ENCODE measurements around the gene TMEM35A.
"Not testable (repeated sequence)": the region's sequence is repeated elsewhere in the genome, so short reads cannot be mapped to it uniquely, and the experiment has no call there.

Gene TMEM35A, protein sequence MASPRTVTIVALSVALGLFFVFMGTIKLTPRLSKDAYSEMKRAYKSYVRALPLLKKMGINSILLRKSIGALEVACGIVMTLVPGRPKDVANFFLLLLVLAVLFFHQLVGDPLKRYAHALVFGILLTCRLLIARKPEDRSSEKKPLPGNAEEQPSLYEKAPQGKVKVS

DNA sequence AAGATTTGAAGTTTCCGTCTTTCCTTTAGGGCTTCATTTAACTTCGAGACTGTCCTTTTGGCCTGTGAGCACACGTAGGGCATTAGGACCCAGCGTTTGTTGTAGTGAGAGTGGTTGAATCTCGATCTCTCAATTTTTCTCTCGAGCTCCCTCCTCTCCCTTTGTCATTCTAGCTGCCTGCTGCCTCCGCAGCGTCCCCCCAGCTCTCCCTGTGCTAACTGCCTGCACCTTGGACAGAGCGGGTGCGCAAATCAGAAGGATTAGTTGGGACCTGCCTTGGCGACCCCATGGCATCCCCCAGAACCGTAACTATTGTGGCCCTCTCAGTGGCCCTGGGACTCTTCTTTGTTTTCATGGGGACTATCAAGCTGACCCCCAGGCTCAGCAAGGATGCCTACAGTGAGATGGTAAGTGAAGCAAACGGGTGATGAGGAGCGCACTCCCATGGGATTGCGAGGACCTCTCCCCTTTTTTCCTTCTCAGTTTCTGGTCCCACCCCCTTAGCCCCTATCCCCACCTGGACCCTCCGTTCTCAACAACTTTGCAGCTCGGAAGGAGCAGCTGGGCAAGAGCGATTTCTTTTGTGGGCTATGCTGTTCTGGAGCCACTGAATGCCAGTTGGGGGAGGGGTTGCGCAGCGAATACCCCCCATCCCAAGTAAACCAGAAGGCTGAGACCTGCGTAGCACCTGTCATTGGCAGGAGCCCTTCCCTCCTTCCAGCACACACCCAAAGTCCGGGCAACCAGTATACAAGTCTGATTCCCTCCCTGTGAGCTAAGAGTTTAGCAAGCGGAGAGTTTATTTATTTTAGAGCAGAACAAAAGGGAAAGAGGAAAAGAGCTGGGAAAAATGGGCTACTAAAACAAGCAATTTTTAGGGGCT, at the start of gene TMEM35A:
TMEM35A (plus strand) TSS at position 164 of the 883 bp plus-strand sequence; CDS start at position 288, 124 bp downstream.
- H3K36me3 Mint-ChIP-seq, result no peaks in the 10 kb centered on the region
- CTCF ChIA-PET, result no interaction called here
- peaks cover 31% of the 10 kb centered on the region for H3K27me3 Mint-ChIP-seq
- no peak within 1 kb of the TSS for H3K27ac Mint-ChIP-seq
- no peaks in the 10 kb centered on the region for H3K4me1 Mint-ChIP-seq
- no peak within 1 kb of the TSS for H3K4me3 Mint-ChIP-seq
- DNase-seq, result no peak
- H3K9me3 Mint-ChIP-seq, result no peaks in the 10 kb centered on the region

DNA sequence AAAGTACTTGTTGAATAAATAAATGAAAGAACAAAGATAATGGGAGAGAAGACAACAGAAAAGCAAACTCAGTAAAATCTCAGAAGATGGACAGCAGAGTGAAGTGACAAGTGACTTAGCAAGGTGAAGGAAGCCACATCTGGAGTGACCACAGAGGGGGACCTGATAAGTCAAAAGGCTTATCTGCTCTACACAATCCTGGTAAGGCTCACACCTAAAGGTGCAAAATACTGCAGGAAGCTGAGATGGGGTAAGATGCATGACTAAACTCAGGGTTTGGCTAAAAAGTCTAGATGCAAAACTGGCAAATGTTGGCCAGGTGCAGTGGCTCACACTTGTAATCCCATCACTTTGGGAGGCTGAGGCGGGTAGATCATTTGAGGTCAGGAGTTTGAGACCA, 49.0 kb upstream of the TMEM35A start:
- CTCF ChIA-PET, result no interaction called here
- Mint-ChIP-seq H3K9me3 (no peaks in the 10 kb centered on the region), H3K27ac (no peak overlapping the region), H3K4me1 (peaks cover 6% of the 10 kb centered on the region), H3K36me3 (peaks cover 29% of the 10 kb centered on the region), H3K27me3 (no peaks in the 10 kb centered on the region), H3K4me3 (no peak overlapping the region)
- DNase-seq, result no peak

DNA sequence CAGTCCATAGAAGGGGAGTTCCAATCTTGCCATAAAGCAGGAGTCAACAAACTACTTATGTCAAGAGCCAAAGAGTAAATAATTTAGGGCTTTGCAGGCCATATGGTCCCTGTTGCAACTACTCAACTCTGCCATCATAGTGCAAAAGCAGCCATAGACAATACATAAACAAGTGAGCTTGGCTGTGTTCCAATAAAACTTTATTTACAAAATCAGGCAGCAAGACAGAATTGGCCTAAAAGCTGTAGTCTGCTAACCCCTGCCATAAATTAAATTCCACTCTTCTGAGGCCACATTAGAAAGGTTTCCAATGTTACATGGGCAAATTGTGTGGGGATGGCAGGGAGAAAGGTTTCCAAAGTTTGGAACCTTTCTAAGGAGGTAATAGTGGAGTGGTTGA, 41.4 kb upstream of the TMEM35A start:
- Mint-ChIP-seq H3K27me3 (no peaks in the 10 kb centered on the region), H3K27ac (no peak overlapping the region), H3K4me1 (no peaks in the 10 kb centered on the region), H3K36me3 (peaks cover 22% of the 10 kb centered on the region), H3K4me3 (no peak overlapping the region), H3K9me3 (no peaks in the 10 kb centered on the region)
- CTCF ChIA-PET, result interaction anchor here (0.5 kb wide), 1 partner anchor 246 kb away, joined by 3 read pairs; no protein-coding TSS in a partner anchor
- no peak for DNase-seq

DNA sequence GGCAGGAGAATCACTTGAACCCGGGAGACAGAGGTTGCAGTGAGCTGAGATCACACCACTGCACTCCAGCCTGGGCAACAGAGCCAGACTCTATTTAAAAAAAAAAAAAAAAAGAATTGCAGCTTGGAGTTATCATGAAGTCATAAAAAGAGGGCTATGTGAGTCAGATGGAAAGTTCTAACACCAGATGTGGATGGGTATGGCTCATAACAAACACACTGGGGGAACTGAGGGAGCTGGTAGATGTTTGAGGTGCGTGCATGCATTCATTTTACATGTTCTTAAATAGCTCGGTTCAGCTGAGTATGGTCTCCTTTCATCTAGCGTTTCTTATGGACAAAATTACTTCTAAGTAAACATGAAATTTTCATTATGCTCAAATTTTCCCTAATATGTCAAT, 38.5 kb upstream of the TMEM35A start:
- CTCF ChIA-PET, result no interaction called here
- no peak overlapping the region for H3K27ac Mint-ChIP-seq

DNA sequence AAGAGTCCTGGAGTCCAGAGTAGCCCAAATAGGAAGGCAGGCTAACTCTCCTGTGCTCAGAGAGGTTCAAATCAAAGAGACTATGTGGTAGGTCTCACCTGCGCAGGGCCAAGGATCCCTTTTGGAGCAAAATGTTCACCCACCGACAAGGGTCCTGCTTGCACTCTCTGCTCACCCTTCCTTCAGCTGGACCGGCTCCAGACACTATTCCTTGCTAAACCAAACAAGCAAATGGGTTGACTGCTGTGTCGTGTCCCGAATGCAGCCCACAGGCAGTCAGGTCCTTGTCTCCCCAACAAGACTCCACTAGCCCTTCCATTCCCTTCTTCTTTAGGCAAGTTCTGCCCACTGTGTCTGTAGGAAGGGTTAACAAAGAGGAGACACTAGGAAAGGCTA, 27.5 kb upstream of the TMEM35A start:
- CTCF ChIA-PET, result interaction anchor here (0.6 kb wide), 2 partner anchors 52 to 227 kb away, joined by 3 to 4 read pairs; no protein-coding TSS in a partner anchor
- no peaks in the 10 kb centered on the region for H3K27me3 Mint-ChIP-seq

More for the DNA sequence above, 38.5 kb upstream of the TMEM35A start:
- Mint-ChIP-seq H3K9me3 (no peaks in the 10 kb centered on the region), H3K4me1 (no peaks in the 10 kb centered on the region), H3K36me3 (peaks cover 29% of the 10 kb centered on the region), H3K4me3 (no peak overlapping the region), H3K27me3 (no peaks in the 10 kb centered on the region)
- DNase-seq, result no peak

DNA sequence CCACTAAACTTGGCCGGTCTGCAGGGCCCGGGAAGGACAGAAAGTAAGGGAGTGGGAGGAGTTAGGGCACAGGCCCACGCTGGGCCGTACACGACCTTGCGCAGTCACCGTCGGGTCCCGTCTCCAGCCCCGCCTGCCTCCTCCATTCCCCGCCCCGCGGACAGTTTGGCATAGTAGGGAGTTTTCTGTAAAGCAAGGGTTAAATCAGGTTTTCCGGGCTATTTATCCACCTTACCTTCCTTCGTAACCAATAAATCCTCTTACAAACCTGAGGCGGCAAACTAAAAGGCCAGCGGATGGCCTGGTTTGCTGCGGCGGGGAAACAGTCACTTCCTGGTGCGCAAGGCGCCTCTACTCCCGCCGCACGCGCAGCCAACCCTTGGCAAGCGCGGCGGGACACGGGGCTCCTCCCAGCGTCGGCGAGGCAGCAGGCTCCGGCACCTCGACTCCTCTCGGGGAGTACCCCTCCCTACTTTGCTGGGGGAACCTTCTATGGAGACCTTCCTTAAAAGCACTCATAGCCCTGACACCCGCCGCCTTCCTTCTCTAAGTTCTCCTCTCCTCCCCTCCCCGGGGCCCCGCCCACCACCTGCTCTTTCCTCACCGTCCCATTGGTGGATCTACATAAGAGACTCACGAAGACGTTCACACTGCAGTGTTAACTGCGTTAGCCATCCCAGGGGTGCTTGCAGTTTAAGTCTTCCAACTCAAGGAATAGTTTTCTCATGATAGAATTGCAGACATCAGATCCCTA, 27.0 kb upstream of the TMEM35A start, which contains the start of gene TRMT2B:
TRMT2B (minus strand) TSS at position 563 of the 754 bp plus-strand sequence. CDS start 9,822 bp downstream, outside the sequence.
- H3K27ac Mint-ChIP-seq, result peak within 1 kb of the TSS; percentile 98
- peaks cover 11% of the 10 kb centered on the region for H3K36me3 Mint-ChIP-seq
- peak within 1 kb of the TSS; percentile 87 for H3K4me3 Mint-ChIP-seq
- no peaks in the 10 kb centered on the region for H3K9me3 Mint-ChIP-seq
- CTCF ChIA-PET, result no interaction called here
- H3K27me3 Mint-ChIP-seq, result no peaks in the 10 kb centered on the region
- peak; percentile 89 for DNase-seq
- peaks cover 29% of the 10 kb centered on the region for H3K4me1 Mint-ChIP-seq

More for the DNA sequence above, 27.5 kb upstream of the TMEM35A start:
- Mint-ChIP-seq H3K4me1 (peaks cover 27% of the 10 kb centered on the region), H3K36me3 (peaks cover 11% of the 10 kb centered on the region), H3K27ac (peak overlapping the region; percentile 98), H3K9me3 (no peaks in the 10 kb centered on the region), H3K4me3 (peak overlapping the region; percentile 87)
- DNase-seq, result peak; percentile 19

DNA sequence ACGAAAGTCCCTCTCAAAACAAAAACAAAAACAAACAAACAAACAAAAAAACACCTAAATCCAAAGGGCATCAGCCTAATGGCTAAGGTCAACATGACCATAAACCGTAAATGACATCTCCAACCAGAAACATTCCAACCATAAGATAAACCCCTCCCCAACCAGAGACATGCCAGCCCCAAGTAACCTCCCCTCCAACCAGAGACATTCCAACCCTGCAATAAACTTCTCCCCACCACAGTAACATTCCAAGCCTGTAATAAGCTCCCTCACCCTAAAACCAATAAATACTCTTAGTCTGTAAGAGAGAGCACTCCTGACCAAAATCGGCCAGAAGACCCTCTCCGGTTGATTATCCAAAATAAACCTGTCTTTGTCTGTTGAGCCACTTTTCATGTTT, 22.1 kb upstream of the TMEM35A start:
- H3K36me3 Mint-ChIP-seq, H3K4me3 Mint-ChIP-seq, CTCF ChIA-PET, DNase-seq, H3K27ac Mint-ChIP-seq, H3K9me3 Mint-ChIP-seq, H3K27me3 Mint-ChIP-seq: not testable (repeated sequence)
- H3K4me1 Mint-ChIP-seq, result peaks cover 15% of the 10 kb centered on the region

DNA sequence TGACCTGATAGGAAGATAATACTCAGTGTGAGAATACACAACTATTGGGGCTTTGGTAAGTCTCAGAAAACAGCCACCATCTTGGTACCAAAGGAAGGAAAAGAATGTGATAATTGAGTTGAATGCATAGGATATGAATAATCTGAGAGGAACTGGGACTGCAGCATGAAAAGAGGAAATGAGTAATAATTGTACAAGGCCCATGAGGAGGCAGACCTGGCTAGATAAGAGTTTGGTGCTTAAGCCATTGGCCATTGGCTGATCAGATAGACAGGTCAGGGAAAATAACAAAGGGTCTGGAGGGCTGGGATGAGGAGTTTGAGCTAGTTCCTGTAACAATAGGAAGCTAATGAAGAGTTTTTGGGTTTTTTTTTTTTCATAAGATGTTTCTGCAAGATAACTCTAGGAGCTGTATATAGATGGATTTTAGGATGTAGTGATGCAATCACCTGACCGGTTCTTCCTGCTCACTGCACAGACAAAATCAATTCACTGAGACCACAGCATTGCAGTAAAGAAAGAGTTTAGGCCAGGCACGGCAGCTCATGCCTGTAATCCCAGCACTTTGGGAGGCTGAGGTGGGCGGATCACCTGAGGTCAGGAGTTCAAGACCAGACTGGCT, 21.5 kb upstream of the TMEM35A start:
- Mint-ChIP-seq H3K9me3 (no peaks in the 10 kb centered on the region), H3K27me3 (no peaks in the 10 kb centered on the region), H3K4me3 (no peak overlapping the region), H3K27ac (peak overlapping the region; percentile 5), H3K4me1 (peaks cover 12% of the 10 kb centered on the region), H3K36me3 (no peaks in the 10 kb centered on the region)
- DNase-seq, result no peak
- CTCF ChIA-PET, result interaction anchor here (0.7 kb wide), 1 partner anchor 240 kb away, joined by 5 read pairs; no protein-coding TSS in a partner anchor

DNA sequence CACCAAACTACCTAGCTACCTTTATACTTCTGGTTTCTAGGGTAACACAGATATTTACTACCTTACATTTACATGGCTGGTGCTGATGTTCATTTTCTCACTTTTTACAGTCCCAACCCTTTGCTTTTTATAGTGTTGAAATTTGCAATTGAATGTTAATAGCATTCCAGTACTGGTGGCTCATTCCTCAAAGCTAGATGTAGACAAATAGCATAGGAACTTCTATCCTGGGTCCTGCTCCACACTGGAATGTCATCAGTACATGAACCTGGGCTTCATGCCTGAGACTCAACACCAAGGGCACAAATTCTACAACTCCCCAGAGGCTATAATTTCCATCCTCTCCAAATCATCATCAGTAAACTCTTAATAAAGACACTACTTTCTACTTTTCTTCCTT, 16.5 kb upstream of the TMEM35A start:
- no peaks in the 10 kb centered on the region for H3K36me3 Mint-ChIP-seq
- no peaks in the 10 kb centered on the region for H3K27me3 Mint-ChIP-seq

DNA sequence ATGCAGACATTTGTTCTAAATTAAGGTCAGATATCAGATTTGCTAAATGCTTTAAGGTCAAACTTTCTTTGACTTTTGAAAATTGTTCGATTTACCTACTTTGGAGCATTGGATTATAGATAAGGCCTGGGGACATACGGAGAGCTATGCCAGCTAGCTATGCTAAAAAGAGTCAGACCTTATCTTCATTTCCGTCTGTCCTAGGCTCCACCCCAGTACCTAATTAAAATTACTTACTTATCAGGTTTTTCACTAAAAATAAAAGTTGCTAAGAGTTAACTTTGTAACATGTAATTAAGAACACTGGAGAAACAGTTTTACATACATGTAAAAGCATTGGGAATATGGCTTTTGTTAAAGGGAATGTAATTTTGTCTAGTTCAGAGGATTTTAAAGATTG, 7.1 kb upstream of the TMEM35A start:
- no peak for DNase-seq
- Mint-ChIP-seq H3K4me3 (no peak overlapping the region), H3K4me1 (no peaks in the 10 kb centered on the region), H3K27ac (no peak overlapping the region), H3K27me3 (no peaks in the 10 kb centered on the region), H3K36me3 (no peaks in the 10 kb centered on the region), H3K9me3 (no peaks in the 10 kb centered on the region)
- CTCF ChIA-PET, result interaction anchor here (0.6 kb wide), 1 partner anchor 100 kb away, joined by 3 read pairs; no protein-coding TSS in a partner anchor

More for the DNA sequence above, 16.5 kb upstream of the TMEM35A start:
- no peak overlapping the region for H3K27ac Mint-ChIP-seq
- H3K9me3 Mint-ChIP-seq, result no peaks in the 10 kb centered on the region
- CTCF ChIA-PET, result no interaction called here
- peaks cover 2% of the 10 kb centered on the region for H3K4me1 Mint-ChIP-seq
- no peak for DNase-seq
- no peak overlapping the region for H3K4me3 Mint-ChIP-seq

DNA sequence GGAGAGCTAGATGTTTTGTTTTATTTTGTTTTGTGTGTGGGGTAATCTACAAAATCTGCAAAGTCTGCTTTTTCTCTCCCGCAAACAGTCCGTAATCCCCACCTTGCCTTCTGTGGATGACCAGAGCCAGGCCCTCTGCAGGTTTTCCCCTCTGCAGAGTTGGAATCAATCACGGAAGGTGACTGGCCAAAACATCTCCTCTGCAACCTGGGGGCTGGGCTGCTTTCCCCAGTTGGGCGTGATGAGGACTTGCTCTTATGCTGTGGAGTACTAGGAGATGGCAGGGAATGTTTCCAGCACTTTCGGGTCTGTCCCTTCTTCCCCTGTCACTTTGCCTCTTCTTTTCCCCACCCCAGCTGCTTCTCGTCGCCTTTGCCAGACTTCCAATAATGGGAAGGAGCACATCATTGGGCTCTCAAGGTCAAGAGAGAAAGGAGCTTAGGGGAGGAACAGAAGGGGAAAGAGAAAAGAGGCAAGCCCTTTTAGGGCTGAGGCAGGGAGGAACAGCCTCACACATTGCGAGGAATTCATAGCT, 1.1 kb downstream of the TMEM35A start:
- no peaks in the 10 kb centered on the region for H3K4me1 Mint-ChIP-seq
- peaks cover 34% of the 10 kb centered on the region for H3K27me3 Mint-ChIP-seq
- H3K27ac Mint-ChIP-seq, result no peak overlapping the region
- H3K4me3 Mint-ChIP-seq, result no peak overlapping the region
- DNase-seq, result no peak
- CTCF ChIA-PET, result no interaction called here
- no peaks in the 10 kb centered on the region for H3K9me3 Mint-ChIP-seq
- no peaks in the 10 kb centered on the region for H3K36me3 Mint-ChIP-seq

DNA sequence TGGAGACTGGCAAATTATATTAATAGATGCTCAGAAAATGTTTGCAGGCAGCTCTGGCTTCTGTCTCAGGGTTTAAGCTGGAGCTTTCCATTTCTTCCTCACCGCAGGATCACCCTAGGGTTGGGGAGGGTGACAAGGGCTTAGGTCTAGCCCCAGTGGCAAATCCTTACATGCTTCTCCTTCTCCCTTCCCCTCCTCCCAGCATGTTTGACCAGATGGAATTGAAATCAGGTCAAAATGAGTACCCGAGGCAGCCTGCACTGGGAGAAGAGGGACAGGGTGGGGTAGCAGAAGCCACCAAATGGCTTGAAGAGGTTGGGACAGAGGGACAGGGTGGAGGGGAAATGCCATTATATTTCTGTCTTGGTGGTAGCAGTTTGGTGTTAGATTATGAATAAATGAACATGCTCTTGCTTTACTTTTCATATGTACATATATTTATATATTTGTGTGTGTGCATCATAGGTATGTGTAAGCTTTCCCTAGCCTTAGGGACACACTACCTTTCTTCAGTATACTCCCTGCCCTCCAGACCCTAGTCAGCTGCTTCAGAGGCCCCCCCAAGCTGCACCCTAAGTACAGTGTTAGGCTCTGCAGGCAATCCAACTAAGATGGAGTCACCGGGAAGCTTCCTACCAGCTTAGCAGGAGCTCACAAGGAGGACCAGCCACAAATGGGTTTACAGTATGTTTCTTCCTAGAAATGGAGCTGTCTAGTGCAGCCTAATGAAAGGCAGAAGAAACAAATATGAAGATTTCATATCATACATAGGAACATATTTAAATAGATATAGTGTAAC, 1.8 kb downstream of the TMEM35A start:
- no peaks in the 10 kb centered on the region for H3K36me3 Mint-ChIP-seq
- H3K27ac Mint-ChIP-seq, result no peak overlapping the region
- no peaks in the 10 kb centered on the region for H3K9me3 Mint-ChIP-seq
- no peak overlapping the region for H3K4me3 Mint-ChIP-seq
- H3K27me3 Mint-ChIP-seq, result peaks cover 35% of the 10 kb centered on the region
- no peak for DNase-seq
- H3K4me1 Mint-ChIP-seq, result no peaks in the 10 kb centered on the region
- CTCF ChIA-PET, result no interaction called here

DNA sequence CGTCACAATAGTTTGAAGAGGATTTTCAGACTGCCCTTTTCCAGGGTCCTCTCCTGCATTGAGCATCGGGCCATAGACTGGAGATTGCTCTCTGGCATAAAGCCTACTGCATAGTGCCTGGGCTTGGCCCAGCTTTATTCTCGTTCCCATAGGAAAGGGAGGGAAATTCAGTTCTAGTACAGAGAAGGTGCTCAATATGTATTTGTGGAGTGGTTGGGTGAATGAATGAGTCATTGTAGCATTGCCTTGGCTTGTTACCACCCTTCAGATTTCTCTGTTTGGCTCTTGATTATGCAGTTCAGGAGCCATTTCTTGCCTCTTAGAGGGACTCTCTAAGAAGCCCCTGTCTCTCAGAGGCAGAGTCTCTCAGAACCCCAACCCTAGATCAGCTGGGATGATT, 2.6 kb downstream of the TMEM35A start:
- H3K27me3 Mint-ChIP-seq, result peaks cover 35% of the 10 kb centered on the region
- no peak overlapping the region for H3K4me3 Mint-ChIP-seq
- no peaks in the 10 kb centered on the region for H3K9me3 Mint-ChIP-seq
- H3K4me1 Mint-ChIP-seq, result no peaks in the 10 kb centered on the region
- H3K36me3 Mint-ChIP-seq, result no peaks in the 10 kb centered on the region
- CTCF ChIA-PET, result no interaction called here
- H3K27ac Mint-ChIP-seq, result no peak overlapping the region
- DNase-seq, result no peak

Data from activated naive CD4-positive, alpha-beta T cell treated with anti-CD3 and anti-CD28 coated beads, Interleukin-2, amount 10 ng/mL, durations not matched to agents 7 days and 5 days (primary cell).